Retinal pigment epithelial cell (primary cell): ENCODE measurements around the gene VDAC2.

ENCODE experiments used
- DNase-seq: peaks from one replicate; pipeline ENCODE4 v3.0.0-alpha.2; 2010; ENCODE audit warnings: low read depth
- H3K4me3 ChIP-seq: 2 replicates; pipeline ENCODE4 v1.5.1; 2011; ENCODE audit warnings: mild to moderate bottlenecking, low read length, control low read depth, moderate library complexity
- TF ChIP-seq, protein P1 (sequence below): conservative IDR thresholded peaks from 2 replicates; pipeline ENCODE4 v1.5.1; 2011; ENCODE audit warnings: low read depth, low read length, control low read depth, inconsistent platforms

Gene VDAC2

DNA sequence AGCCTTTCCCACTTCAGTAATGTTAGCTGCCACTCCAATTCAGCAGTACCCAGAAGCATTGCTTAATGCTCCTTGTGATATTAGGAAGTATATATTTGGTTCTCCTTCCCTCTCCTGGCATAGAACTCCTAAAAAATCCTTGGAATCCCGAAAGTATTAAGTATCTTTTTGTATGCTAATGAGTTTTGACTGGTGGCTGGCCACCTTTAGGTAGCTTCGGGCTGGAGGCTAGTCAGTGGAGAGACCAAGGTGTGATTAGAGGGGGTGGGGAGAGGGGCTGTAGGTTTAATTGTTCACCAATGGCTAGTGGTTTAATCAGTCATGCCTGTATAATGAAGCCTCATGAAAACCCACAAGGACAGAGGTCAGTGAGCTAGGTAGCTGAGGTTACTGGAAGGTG, 12.9 kb downstream of the VDAC2 start:
- no peak overlapping the region for H3K4me3 ChIP-seq
- DNase-seq = no peak
- TF ChIP-seq, protein P1, sequence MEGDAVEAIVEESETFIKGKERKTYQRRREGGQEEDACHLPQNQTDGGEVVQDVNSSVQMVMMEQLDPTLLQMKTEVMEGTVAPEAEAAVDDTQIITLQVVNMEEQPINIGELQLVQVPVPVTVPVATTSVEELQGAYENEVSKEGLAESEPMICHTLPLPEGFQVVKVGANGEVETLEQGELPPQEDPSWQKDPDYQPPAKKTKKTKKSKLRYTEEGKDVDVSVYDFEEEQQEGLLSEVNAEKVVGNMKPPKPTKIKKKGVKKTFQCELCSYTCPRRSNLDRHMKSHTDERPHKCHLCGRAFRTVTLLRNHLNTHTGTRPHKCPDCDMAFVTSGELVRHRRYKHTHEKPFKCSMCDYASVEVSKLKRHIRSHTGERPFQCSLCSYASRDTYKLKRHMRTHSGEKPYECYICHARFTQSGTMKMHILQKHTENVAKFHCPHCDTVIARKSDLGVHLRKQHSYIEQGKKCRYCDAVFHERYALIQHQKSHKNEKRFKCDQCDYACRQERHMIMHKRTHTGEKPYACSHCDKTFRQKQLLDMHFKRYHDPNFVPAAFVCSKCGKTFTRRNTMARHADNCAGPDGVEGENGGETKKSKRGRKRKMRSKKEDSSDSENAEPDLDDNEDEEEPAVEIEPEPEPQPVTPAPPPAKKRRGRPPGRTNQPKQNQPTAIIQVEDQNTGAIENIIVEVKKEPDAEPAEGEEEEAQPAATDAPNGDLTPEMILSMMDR = no peak

DNA sequence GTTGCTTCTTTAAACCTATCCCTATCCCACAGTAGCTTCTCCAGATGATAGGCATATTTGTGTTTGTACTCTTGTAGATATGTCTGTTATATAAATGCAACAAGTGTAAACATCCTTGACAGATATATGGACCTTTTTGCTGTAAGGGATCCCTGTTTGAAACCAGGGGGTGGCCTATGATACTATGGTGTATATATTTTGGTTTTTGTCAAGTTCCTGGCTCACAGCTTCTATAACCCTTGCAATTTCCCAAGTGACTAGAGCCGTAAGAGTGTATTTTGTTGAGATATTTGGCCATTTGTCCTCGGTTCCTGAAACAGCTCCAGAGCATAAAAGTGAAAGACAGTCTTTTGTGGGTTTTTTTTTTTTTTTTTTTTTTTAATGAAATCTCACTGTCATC, 15.5 kb downstream of the VDAC2 start:
- no peak overlapping the region for H3K4me3 ChIP-seq
- DNase-seq = no peak
- TF ChIP-seq, protein P1 = no peak

DNA sequence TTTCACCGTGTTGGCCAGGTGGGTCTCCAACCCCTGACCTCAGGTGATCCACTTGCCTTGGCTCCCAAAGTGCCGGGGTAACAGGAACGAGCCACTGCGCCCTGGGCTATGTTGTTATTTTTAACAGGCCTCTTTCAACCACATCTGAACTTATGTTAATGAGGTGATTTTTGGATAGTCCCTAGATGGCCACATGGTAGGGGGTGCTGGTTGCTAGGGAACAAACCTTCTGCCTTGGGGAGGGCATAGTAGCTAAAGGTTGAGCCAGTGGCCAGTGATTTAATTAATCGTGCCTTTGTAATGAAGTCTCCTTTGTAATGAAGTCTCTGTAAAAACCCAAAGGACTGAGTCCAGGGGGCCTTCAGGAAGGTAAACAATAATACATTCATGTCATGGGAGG, 16.1 kb downstream of the VDAC2 start:
- no peak for DNase-seq
- no peak overlapping the region for H3K4me3 ChIP-seq
- TF ChIP-seq, protein P1 = no peak

DNA sequence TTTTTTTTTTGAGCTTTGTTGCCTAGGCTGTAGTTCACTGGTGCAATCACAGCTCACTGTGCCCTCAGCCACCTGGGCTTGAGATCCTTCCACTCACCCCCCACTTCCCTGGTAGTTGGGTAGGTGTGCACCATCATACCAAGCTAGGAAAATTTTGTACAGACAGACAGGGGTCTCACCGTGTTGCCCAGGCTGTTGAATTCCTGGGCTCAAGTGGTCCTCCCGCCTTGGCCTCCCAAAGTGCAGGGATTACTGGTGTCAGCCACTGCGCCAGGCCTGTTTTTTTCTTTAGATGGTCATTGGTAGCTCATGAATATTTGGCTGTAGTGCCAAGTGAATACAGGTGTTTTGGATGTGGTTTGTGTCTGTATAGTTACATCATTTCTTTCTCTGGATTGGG, 17.7 kb downstream of the VDAC2 start:
- H3K4me3 ChIP-seq = no peak overlapping the region
- DNase-seq = no peak
- TF ChIP-seq, protein P1 = no peak

DNA sequence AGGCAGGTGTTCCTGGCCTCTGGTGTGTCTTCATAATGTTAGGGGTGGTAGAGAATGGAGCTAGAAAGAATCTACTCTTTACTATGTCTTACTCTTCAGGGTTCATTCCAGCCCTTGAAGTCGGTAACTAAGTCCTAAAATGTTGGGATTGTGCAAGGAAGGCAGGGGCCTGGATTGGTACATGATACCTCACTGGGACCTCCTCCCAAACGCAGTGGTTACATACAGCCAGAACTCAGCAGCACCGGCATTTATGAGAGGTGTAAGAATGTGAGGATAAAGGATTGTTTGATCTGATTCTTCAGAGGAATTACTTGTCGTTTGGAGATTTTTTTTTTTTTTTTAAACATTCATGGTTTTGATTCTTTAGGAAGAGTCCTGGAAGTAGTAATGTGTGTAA, 18.2 kb downstream of the VDAC2 start:
- no peak overlapping the region for H3K4me3 ChIP-seq
- TF ChIP-seq, protein P1 = no peak
- no peak for DNase-seq

DNA sequence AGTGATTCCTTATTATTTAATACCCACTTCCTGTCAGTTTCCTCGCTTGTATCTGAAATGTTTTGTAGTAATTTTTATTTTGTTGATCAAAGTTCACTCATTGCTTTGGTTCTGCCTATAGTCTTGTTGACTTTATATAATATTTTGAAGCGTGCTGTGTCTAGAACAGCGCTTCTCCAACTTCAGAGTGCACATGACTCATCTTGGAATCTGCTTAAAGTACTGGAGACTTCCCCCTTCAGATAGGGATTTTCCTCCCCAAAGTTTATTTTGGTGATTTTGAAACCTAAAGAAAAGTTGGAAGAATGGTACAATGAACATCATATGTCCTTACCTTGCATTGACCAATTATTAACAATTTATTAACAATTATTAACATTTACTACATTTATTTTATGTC, 19.4 kb downstream of the VDAC2 start:
- TF ChIP-seq, protein P1 = no peak
- DNase-seq = no peak
- no peak overlapping the region for H3K4me3 ChIP-seq

DNA sequence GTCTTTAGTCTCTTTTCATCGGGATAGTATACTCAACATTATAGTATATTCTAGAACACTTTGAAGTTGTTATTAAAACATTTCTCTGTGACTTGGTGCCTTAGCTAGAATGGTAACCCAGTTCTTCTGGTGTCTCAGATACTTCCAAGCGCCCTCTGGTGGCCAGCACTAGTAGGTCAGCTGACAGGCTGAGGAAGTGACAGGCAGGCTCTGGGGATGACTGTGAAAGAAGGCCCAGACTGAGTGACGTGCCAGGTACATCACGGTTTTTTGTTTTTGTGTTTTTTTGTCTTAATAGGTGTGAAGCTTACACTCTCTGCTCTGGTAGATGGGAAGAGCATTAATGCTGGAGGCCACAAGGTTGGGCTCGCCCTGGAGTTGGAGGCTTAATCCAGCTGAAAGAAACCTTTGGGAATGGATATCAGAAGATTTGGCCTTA, 20.0 kb downstream of the VDAC2 start:
- TF ChIP-seq, protein P1 = peak; percentile 95
- no peak overlapping the region for H3K4me3 ChIP-seq

More for the DNA sequence above, 20.0 kb downstream of the VDAC2 start:
- DNase-seq = no peak
